ENCODE data around the gene OTUD5.

DNA sequence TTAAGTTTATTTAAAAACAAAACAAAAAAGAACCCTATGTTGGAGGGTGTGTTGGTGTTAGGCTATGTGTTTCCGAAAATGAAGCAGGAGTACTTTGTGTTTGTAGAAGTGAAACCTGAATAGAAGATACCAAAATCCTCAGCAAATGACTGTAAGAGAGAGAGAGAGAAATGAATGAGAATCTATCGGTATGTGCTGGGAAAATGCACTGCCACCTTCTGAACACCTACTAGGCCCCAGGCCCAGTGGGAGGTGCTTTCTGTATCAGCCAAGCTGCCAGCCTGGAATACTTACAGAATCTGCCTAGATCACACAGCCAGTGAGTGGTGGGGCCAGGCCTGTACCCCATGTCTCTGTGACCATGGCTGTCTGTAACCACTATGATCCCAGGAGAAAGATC, 23.6 kb downstream of the OTUD5 start:
- TF ChIP-seq EZH2 (IDR thresholded peaks at IDR 0.05; ENCODE audit: insufficient read depth, poor library complexity, severe bottlenecking) (no peak), EZH2phosphoT487 (IDR thresholded peaks at IDR 0.05; ENCODE audit: insufficient read depth, low read depth) (no peak)

Measured in GM23248 (cell line).